ENCODE results near the gene SGK1. TPM values are rescaled to one million over a fixed set of nuclear protein-coding genes. Genes with fewer than 3 reads are reported as not detected.
A peak's percentile ranks its signal among the peaks of the same experiment; 100 is the strongest.
"Not testable (repeated sequence)": the region's sequence is repeated elsewhere in the genome, so short reads cannot be mapped to it uniquely, and the experiment has no call there.

The SGK1 gene
- total RNA-seq, 2 donors from 2014 or later: 30.7 to 44.6 TPM

- H3K27ac Mint-ChIP-seq: no peak overlapping the region
- DNase-seq (no peak), ATAC-seq (replicated peaks in 1 of 2) (no peak)
- H3K4me1 Mint-ChIP-seq (ENCODE audit: low read depth): peaks cover 7% of the 10 kb centered on the region
- H3K27me3 Mint-ChIP-seq (ENCODE audit: low read depth): peaks cover 9% of the 10 kb centered on the region
- H3K9me3 Mint-ChIP-seq: peaks cover 4 to 10% of the 10 kb centered on the region in 2 donors
- peaks cover 5 to 7% of the 10 kb centered on the region in 2 donors for H3K36me3 Mint-ChIP-seq (ENCODE audit: insufficient read depth in 2 of 2)
- H3K4me3 Mint-ChIP-seq: no peak overlapping the region
Observed at GRCh38 chr6:134323294-134323693, 5.4 kb upstream of the SGK1 start.

- ATAC-seq (replicated peaks in 1 of 2): no peak
- Mint-ChIP-seq H3K27me3 (ENCODE audit: low read depth) (peaks cover 20% of the 10 kb centered on the region), H3K36me3 (ENCODE audit: insufficient read depth in 2 of 2) (peaks cover 5 to 7% of the 10 kb centered on the region in 2 donors), H3K4me1 (ENCODE audit: low read depth) (peaks cover 18% of the 10 kb centered on the region), H3K9me3 (peaks cover 4 to 10% of the 10 kb centered on the region in 2 donors), H3K27ac (no peak overlapping the region), H3K4me3 (no peak overlapping the region)
- DNase-seq: no peak
Observed at GRCh38 chr6:134322216-134322615, 4.3 kb upstream of the SGK1 start.

- ATAC-seq (replicated peaks in 1 of 2) (no peak), DNase-seq (no peak)
- H3K9me3 Mint-ChIP-seq: peaks cover 4 to 9% of the 10 kb centered on the region in 2 donors
- H3K27ac Mint-ChIP-seq: no peak overlapping the region
- H3K4me1 Mint-ChIP-seq (ENCODE audit: low read depth): peaks cover 24% of the 10 kb centered on the region
- H3K27me3 Mint-ChIP-seq (ENCODE audit: low read depth): peaks cover 29% of the 10 kb centered on the region
- no peak overlapping the region for H3K4me3 Mint-ChIP-seq
- peaks cover 4 to 5% of the 10 kb centered on the region in 2 donors for H3K36me3 Mint-ChIP-seq (ENCODE audit: insufficient read depth in 2 of 2)
Observed at GRCh38 chr6:134321246-134321645, 3.3 kb upstream of the SGK1 start.

- H3K36me3 Mint-ChIP-seq (ENCODE audit: insufficient read depth in 2 of 2); H3K27ac Mint-ChIP-seq; ATAC-seq (replicated peaks in 1 of 2); H3K4me3 Mint-ChIP-seq; H3K9me3 Mint-ChIP-seq; DNase-seq: not testable (repeated sequence)
- Mint-ChIP-seq H3K4me1 (ENCODE audit: low read depth) (peaks cover 31% of the 10 kb centered on the region), H3K27me3 (ENCODE audit: low read depth) (peaks cover 35% of the 10 kb centered on the region)
Observed at GRCh38 chr6:134319686-134320085, 1.8 kb upstream of the SGK1 start.

GRCh38 chr6:134318974-134319281 lies 1.0 kb upstream of the SGK1 start:
- H3K9me3 Mint-ChIP-seq: peaks cover 4 to 5% of the 10 kb centered on the region in 2 donors
- H3K36me3 Mint-ChIP-seq (ENCODE audit: insufficient read depth in 2 of 2): peaks cover 3 to 4% of the 10 kb centered on the region in 2 donors
- ATAC-seq (replicated peaks in 1 of 2) (no peak), DNase-seq (no peak)
- H3K4me1 Mint-ChIP-seq (ENCODE audit: low read depth): peaks cover 30% of the 10 kb centered on the region
- H3K27ac Mint-ChIP-seq: no peak overlapping the region
- peak overlapping the region in 1 of 2 donors; percentile 22 for H3K4me3 Mint-ChIP-seq
- peaks cover 35% of the 10 kb centered on the region for H3K27me3 Mint-ChIP-seq (ENCODE audit: low read depth)

GRCh38 chr6:134318236-134318973 lies 493 bp upstream of the SGK1 start:
- peaks cover 4 to 5% of the 10 kb centered on the region in 2 donors for H3K9me3 Mint-ChIP-seq
- DNase-seq (no peak), ATAC-seq (replicated peaks in 1 of 2) (no peak)
- H3K27ac Mint-ChIP-seq: no peak overlapping the region
- peak overlapping the region; percentile 86 to 90 for H3K4me3 Mint-ChIP-seq
- H3K4me1 Mint-ChIP-seq (ENCODE audit: low read depth): peaks cover 27% of the 10 kb centered on the region
- peaks cover 3 to 4% of the 10 kb centered on the region in 2 donors for H3K36me3 Mint-ChIP-seq (ENCODE audit: insufficient read depth in 2 of 2)
- peaks cover 35% of the 10 kb centered on the region for H3K27me3 Mint-ChIP-seq (ENCODE audit: low read depth)

GRCh38 chr6:134316733-134317431 lies 1.0 kb downstream of the SGK1 start:
- ATAC-seq (replicated peaks in 1 of 2) (no peak), DNase-seq (no peak)
- Mint-ChIP-seq H3K4me1 (ENCODE audit: low read depth) (peaks cover 31% of the 10 kb centered on the region), H3K27ac (no peak overlapping the region), H3K27me3 (ENCODE audit: low read depth) (peaks cover 35% of the 10 kb centered on the region), H3K4me3 (peak overlapping the region; percentile 86 to 90), H3K36me3 (ENCODE audit: insufficient read depth in 2 of 2) (peaks cover 3 to 4% of the 10 kb centered on the region in 2 donors), H3K9me3 (peaks cover 4 to 5% of the 10 kb centered on the region in 2 donors)

- Mint-ChIP-seq H3K4me3 (peak overlapping the region in 1 of 2 donors; percentile 41), H3K27ac (no peak overlapping the region), H3K9me3 (peaks cover 4 to 5% of the 10 kb centered on the region in 2 donors), H3K36me3 (ENCODE audit: insufficient read depth in 2 of 2) (peaks cover 3 to 4% of the 10 kb centered on the region in 2 donors), H3K27me3 (ENCODE audit: low read depth) (peaks cover 35% of the 10 kb centered on the region), H3K4me1 (ENCODE audit: low read depth) (peaks cover 31% of the 10 kb centered on the region)
- DNase-seq (no peak), ATAC-seq (replicated peaks in 1 of 2) (no peak)
Observed at GRCh38 chr6:134315974-134316441, 1.9 kb downstream of the SGK1 start.

- H3K27ac Mint-ChIP-seq: no peak overlapping the region
- peaks cover 35% of the 10 kb centered on the region for H3K27me3 Mint-ChIP-seq (ENCODE audit: low read depth)
- peaks cover 4 to 5% of the 10 kb centered on the region in 2 donors for H3K9me3 Mint-ChIP-seq
- ATAC-seq (replicated peaks in 1 of 2) (no peak), DNase-seq (no peak)
- peaks cover 31% of the 10 kb centered on the region for H3K4me1 Mint-ChIP-seq (ENCODE audit: low read depth)
- H3K4me3 Mint-ChIP-seq: no peak overlapping the region
- peaks cover 3 to 4% of the 10 kb centered on the region in 2 donors for H3K36me3 Mint-ChIP-seq (ENCODE audit: insufficient read depth in 2 of 2)
Observed at GRCh38 chr6:134315189-134315588, 2.7 kb downstream of the SGK1 start.

GRCh38 chr6:134314006-134314821 lies 3.7 kb downstream of the SGK1 start:
- ATAC-seq (replicated peaks in 1 of 2): no peak
- Mint-ChIP-seq H3K27ac (no peak overlapping the region), H3K27me3 (ENCODE audit: low read depth) (peaks cover 35% of the 10 kb centered on the region), H3K4me1 (ENCODE audit: low read depth) (peaks cover 31% of the 10 kb centered on the region), H3K4me3 (no peak overlapping the region), H3K9me3 (no peaks in the 10 kb centered on the region), H3K36me3 (ENCODE audit: insufficient read depth in 2 of 2) (no peaks in the 10 kb centered on the region)
- no peak for DNase-seq

- Mint-ChIP-seq H3K4me1 (ENCODE audit: low read depth) (peaks cover 17% of the 10 kb centered on the region), H3K27ac (no peak overlapping the region), H3K9me3 (no peaks in the 10 kb centered on the region), H3K27me3 (ENCODE audit: low read depth) (peaks cover 14% of the 10 kb centered on the region), H3K36me3 (ENCODE audit: insufficient read depth in 2 of 2) (no peaks in the 10 kb centered on the region), H3K4me3 (no peak overlapping the region)
- no peak for DNase-seq
- ATAC-seq (replicated peaks in 1 of 2): no peak
Observed at GRCh38 chr6:134312038-134312660, 5.8 kb downstream of the SGK1 start.

GRCh38 chr6:134310817-134311216 lies 7.1 kb downstream of the SGK1 start:
- no peaks in the 10 kb centered on the region for H3K9me3 Mint-ChIP-seq
- H3K27ac Mint-ChIP-seq: peak overlapping the region; percentile 40
- H3K27me3 Mint-ChIP-seq (ENCODE audit: low read depth): peaks cover 1% of the 10 kb centered on the region
- DNase-seq (no peak), ATAC-seq (replicated peaks in 1 of 2) (no peak)
- H3K36me3 Mint-ChIP-seq (ENCODE audit: insufficient read depth in 2 of 2): no peaks in the 10 kb centered on the region
- peaks cover 9% of the 10 kb centered on the region for H3K4me1 Mint-ChIP-seq (ENCODE audit: low read depth)
- H3K4me3 Mint-ChIP-seq: no peak overlapping the region

Data from activated T-cell treated with anti-CD3 and anti-CD28 coated beads, Interleukin-2, amount 50 U/mL, for 72 hours (primary cell).